GM11168 (cell line): ENCODE measurements around the gene VAC14.

Experiments used
- in situ Hi-C: fragments of 300-500 bp; cut with MboI; formaldehyde crosslinking; loops from one replicate; pipeline ENCODE4 v1.12.0; 2022; ENCODE audit warnings: low sequenced_read_pairs; ENCODE audit not compliant: unreplicated experiment

Gene VAC14

DNA sequence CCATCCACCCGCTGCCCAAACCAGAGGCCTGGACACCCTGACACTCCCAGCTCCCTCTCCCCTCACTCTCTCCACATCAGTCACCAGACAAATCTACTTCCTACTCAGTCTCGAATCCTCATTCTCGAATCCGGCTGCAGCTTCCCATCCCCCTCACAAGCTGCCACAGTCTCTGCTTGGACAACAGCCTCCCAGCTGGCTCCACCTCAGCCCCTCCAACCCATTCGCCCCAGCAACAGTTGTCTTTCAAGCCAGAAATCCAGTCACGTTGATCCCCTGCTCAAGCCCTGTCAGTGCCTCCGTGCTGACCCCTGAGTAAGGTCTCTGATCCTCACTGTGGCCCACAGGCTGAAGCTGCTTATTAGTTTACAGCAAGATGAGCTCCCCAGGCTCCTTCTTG is 70.9 kb downstream of the VAC14 start:
- in situ Hi-C loops, result no loop called here

DNA sequence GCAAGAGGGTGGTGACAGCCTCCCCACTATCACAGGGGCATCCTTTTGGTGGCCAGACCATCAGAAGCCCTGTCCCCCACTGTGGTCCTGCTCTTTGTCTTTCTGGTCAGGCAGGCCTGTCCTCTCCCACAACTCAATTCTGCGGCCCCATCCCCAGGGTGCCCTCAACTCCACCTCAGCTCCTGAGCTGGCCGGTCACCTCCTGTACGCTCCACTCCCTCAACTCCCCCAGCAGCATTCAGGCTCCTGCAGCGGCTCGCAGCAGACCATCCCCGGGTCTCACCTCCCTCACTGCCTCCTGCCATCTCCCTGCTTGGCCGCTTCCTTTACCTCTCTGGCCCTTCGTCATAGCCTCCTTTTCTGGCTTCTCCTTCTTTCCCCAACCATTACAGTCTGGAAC is 71.7 kb downstream of the VAC14 start:
- in situ Hi-C loops, result no loop called here

DNA sequence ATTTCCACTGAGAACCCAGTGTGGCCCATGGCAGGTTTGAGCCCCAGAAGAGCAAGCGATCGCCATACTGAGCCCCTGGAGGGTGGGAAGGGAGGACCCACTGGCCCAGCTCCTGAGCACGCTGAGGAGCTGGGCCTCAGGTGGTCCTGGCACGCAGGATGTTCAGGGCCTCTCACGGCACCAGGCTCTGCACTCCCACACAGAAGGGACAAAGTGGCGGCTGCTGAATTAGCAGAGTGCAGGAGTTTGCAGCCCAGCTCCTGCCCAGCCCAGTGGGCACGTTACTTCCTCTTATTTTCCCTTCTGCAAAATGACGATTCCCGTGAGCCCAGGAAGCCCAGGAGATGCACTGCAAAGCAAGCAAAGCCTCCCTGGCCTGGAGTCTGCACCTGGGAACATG is 72.8 kb downstream of the VAC14 start:
- in situ Hi-C loops, result no loop called here

DNA sequence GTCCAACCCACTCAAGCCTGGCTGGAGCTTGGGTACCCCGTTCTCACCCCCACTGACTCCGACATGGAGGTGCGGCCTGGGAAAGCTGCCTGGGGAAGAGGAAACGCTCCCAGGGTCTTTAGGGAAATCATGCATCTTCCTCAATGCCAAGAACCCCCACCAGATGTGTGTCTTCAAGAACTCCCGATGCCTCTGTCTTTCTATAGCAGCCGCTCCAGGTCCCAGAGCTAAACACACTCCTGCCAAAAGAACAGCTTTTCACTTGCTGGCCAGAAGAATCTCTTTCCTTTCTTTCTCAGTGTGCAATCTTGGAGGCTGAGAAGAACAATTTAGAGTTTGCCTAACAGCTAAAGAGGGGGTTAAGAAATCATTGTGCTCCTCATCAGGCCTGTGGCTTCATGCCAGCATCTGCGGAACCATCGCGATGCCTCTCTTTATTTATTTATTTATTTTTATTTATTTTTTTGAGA is 74.0 kb downstream of the VAC14 start:
- in situ Hi-C loops, result no loop called here

DNA sequence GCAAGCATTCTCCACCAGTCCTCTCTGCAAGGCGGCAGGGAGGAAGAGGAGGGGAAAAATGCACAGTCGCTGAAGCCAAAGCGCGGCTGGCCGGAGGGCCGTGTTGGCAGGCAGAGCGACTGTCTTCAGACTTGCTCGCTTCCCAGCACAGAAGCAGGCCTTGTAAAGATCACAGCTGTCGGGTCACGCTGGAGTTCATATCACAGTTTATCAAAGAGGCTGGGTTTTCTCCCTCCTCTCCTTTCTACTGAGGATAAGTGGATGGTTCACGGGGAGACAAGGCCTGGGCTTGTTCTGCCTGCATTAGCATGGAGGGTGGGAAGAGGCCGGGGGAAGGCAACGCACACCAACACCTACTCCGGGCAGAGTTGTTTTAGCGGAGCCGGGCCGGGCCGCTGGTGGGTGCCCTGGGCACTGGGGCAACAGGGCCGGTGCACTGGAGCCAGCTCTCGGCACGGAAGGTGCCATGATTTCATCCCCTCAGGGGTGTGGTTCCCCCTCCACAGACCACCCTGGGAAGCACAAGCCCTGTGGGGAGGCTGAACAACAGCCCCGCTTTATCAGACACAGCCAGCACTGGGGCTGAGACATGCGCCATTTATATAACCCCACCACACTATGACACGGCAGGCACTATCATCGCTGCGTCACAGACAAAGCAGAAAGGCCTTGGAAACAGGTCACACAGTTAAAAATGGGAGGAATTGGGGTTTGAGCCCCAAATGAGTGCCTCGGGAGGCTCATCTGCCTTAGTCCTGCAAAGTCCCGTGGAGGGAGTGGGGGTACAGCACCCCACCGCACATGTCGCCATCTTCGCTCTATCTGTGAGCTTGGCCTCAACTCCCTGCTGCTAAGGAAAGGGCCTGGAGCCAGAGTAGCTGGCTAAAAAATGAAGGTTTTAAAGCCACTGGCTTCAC is 74.8 kb downstream of the VAC14 start:
- in situ Hi-C loops, result no loop called here

DNA sequence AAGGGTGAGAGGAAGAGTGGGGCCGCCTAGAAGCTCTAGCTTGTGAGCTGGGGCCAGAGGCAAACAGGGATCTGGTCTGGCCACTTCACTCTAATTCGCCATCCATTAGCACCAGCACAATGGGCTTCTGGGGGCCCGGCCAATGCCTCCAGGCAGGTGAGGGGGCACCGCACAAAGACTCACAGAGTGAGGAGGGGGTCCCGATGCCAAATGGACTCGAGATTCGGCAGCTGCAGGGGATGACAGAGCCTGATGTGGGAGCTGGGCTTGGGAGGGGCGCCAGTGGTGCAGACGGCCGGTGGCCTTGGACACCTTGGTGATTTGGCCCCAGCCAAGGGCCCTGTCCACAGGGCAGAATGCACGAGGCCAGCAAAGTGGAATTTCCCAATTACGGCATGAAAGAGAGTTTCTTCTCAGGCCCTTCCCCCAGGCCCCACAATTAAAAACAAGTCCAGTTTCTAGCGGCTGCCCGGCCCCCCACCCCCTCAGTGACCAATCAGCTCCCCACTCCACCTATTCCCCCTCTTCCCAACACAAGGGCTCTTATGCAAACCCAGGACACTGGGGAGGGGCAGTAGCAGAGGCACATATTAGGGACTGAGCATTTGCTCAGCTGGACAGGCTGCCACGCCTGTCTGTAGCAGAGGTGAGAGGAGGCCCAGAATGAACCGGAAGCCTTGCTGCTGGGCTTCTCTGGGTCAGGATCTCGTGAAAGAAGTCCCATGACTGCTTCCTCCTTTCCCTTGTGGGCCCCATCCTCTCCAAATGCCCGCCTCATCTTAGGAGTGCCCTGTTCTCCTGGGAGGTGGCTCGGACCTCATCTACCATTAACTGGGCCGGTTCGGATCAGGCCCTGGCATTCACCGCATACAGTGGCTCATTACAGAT is 75.7 kb downstream of the VAC14 start:
- in situ Hi-C loops, result no loop called here

DNA sequence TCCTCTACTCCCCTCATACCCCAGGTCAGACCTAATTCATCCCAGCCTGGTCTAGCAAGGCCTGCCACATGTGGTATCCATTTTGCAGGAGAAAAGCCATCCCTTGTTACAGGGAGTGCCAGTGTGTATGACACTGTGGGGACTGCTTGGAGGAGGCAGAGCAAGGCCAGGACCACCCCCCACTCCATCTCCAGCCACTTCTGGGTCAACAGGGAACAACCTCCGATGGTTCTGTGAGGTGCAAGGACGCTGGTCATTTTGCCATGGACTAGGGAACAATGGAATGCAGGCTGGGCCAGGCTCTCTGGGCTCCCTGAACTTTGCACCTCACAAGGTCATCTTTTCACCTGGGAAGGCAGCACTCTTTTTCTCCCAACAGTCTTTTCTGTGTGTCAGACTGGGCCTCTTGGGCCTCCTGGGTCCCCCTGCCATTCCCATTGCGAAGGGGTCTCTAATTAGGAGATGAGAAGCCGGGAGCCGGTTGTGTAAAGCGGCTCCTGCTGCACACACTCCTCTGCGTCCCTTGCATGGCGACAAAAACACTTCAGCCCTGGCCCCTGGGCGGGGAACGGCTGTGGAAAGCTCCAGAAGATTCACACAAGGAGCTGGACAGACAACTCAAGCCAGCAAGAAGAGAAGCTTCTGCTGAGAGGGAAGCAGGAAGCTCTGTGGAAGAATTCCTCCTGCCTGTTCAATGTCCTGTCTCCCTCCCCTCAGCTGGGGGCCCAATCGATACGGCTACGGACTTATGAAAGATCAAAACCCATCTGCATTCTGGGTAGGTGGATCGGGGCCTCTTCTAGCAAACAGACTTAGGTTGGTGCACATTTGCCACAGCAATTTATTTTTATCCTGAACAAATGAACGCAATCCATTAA is 76.6 kb downstream of the VAC14 start:
- in situ Hi-C loops, result no loop called here

DNA sequence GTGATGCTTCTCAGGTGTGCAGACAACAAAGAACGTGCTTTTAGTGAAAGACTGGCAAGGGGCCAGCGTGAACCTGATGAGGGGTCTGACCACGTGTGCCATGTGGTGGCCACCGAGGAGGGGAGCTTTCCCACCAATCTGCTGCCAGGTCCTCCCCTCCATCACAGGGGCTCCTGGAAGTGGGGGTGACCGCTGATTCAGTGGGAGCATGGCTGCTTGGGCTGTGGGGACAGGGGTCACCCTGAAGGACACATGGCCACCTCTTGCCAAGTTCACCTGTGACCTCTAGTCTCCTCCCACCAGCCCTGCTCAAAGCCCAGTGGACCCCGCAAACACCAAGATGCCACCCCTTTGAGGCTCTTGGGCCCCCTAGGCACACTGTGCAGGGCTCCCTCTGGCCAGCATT is 77.2 kb downstream of the VAC14 start:
- in situ Hi-C loops, result no loop called here

DNA sequence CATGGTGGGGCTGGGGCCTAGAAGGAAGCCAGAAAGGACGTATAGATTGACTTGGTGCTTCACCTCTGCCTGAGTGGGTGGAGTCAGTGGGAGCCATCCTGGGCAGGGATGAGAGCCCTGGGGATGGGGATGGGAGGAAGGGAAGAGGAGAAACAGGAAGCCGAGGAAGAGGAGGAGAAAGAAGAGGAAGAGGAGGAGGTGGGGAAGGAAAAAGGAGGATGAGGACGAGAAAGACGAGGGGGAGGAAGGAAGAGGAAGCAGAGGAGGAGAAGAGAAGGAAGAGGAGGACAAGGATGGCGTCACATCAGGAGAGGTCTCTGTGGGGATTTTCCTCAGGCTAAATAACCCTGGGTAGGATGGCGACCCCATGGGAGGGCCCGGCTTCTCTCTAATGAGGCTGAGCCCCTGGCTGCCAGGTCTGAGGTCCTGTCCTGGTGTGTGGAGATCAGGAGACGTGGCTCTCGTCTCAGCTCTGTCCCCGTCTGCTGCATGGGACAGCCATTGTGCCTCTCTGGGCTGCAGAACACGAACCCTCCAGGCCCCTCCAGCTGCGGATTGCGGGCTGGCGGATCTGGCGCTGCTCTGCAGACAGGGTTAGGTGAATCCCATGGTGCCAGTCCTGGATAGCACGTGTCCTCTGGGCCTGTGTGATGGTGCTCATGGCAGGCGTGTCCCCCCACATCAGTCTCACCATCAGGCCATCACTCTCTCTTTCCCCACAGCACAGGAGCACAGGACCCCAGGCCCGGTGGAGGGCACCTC is 79.6 kb downstream of the VAC14 start:
- in situ Hi-C loops, result no loop called here

DNA sequence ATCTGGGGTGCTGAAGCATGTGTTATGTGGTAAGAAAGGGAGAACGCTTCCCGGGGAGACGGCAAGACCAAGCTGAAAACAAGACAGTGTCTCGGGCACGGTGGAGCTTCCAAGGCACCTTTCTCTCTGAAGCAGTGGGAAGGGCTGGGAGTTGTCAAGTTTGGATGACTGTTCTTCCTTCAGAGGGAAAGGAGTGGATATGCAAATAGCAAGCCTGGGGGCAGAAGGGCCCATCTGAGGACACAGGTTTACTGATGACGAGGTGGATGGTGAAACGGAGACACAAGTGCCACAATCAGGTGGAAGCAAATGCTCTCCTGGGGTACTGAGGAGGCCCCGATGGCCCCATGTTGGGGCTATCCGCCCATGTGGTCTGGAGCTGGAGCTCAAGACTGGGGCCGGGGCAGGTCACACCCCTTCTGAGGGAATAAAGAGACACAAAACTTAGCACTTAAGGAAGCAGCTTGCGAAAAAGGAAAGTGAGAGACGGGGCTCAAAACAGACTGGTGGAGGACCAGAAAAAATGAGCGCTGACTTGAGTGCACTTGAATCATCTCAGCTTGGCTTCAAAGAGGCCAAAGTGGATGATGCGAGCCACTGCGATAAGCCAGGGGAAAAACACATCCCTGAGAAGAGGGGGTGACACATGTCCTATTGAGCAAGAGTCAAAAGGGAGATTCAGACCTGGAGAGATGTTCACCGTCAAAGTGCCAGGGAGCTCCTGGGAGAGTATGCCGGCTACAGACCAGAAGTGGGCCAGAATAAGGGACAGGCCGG is 80.3 kb downstream of the VAC14 start:
- in situ Hi-C loops, result no loop called here

DNA sequence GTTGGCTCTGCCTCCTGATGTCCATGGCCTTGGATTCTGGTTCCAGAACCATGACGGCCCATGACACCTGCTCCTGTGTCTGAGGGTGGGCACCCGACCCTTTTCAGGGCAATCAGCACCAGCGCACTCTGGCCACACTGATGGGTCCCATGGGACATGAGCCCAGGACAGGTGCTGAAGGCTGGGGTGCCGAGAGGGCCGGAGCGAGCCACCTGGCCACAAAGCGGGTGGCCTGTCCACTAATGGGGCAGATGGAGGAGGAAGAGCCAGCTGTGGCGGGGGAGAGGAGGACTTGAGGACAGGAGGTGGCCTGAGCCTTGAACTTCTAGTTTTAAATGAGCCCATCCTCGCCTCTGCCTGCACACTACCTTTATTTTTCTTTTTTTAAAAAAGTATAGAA is 83.9 kb downstream of the VAC14 start:
- in situ Hi-C loops, result no loop called here

DNA sequence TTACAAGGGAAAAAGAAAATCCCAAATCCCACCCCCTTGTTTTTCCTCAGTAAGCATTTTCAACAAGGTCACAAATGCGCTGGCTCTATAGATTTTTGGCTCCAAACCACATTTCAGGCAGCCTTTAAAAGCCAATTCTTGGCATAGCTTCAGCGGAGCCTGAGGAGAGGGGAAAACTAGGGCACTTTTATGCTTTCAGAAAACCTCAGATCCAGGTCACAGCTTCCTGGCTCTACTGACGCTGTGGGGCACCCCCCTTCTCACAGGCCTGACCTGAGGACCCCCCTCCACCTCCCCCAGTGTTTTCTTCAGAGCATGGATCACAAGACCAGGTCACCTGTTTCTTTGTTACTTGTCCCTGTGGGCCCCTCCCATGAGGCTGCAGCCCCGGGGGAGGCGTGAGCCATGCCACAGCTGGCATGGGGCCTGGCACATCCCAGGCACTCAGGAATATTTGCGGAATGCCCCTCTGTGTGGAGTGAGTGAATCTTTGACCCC is 85.0 kb downstream of the VAC14 start:
- in situ Hi-C loops, result no loop called here

DNA sequence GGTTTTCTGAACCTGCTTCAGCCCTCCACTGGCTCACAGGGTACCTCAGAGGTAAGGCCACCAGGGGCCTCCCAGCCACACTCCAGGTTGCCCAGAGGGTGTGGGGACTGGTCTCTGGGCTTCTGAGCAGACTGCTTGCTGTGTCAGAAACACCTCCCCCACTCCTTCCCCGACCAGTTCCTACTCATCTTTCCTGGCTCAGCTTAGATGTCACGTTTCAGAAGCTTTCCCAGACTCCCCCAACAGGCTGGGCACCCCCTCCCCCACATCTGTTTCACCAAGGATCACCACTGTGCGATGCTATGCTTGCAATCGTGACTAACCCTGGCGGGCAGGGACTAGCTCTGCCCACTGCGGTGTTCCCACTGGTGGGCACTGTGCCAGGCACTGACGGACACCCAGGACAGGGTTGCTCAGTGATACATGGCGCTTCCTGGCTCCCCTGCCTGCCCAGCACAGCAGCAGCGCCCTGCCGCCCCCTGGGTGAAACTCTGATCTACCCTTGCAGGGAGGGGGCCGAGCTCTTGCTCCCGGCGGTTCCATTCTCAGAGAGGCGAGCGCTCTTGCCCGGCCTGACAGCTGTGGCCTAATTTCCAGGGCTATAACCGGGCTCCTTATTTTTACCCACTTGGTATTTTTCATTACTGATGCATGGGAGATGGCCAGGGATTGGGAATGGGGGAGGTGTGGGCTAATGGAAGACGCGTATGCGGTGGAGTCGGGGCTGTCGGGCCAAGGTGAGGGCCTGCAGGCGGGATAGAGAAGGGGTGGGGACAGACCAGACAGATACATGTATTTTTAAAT is 85.7 kb downstream of the VAC14 start:
- in situ Hi-C loops, result no loop called here

DNA sequence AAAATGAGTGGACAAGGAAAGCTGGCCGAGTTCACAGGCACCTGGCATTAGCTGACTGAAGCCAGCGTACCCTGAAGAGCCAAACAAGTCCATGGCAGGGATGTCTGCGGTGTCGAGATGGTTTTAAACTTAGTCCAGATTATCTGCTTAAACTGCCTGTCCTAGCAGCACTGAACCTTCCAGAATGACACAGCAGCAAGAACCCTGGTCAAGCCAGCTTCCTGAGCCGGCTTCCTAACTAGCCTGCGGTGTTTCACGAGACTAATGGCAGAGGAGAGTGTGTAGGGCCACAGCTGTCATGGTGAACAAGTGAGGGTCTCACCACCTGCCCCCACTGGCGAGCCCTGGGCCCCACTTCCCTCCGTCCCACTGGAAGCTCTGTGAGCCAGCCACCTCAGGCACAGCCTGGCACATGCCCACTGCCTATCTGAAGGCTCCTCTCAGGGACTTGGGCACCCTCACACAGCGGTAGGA is 86.3 kb downstream of the VAC14 start:
- in situ Hi-C loops, result no loop called here

DNA sequence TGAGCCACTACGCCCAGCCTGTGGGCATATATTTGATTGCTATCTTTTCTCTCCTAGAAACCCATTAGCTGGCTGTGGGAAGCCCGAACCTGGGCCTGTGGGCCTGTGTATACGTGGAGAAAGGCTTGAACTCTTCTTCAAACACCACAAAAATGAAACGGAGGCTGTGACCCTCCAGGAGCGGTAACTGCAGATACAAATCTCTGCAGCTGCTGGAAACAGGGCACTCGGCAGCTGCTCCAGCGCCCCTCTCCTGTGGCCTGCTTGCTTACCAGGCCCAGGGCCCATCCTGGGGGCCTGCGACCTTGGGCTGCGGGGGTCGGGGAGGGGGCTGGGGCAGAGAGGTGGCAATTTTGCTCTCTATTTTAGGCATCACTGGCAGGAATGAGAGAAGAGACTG is 87.1 kb downstream of the VAC14 start:
- in situ Hi-C loops, result no loop called here

DNA sequence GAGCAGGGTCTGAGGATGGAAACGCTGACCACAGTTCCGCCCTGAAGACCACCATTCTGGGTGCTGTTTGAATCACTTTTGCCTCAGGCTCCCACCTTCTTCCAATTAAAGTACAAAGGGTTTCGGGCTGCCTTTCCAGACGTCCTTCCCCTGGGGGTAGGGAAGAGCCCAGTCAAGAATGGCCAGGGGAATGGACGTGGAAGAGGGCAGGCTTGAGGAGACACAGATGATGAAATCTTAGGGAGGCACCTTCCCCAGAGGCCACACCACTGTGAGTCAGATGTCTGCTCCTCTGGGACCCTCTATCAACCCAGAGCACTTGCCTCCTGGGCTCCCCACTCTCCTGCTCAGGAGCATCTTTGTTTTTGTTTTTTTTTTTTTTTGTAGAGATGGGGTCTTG is 87.6 kb downstream of the VAC14 start:
- in situ Hi-C loops, result no loop called here

DNA sequence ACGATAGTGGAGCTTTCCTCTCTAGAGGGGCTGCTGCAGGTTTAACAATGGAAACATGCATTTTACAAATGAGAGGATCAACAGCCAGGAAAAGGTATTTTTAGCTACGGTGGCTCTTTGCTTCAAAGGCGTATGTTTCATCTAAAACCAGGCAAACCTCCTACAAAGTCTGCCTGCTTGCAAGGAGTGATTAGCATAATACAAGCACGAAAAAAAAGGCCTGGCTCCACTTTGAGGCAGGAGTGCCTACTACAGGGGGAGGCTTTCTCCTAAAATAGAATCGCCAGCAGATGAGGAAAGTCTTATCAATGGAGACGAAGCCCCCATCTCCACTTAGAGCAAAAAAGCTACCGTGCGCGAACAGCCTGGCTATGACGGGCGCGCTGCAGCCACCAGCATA is 88.0 kb downstream of the VAC14 start:
- in situ Hi-C loops, result no loop called here

DNA sequence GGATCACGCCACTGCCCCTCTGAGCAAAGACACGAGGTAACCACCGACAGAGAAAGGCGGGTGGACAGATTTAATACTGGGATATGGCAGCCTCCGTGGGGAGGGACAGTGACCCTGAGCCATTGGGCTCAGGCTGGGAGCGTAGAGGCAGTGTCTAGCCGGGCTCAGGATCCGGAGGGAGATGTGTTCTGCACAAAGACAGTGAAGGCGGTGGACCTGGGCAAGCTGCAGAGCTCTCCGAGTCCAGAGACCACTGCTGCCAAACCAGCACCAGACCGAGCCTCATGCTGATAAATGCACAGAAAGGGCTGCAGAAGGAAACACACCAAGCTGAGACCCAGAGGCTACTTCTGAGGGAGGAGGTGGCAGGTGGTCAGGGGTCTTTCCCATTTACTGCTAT is 88.6 kb downstream of the VAC14 start:
- in situ Hi-C loops, result no loop called here
